ENCODE measurements around the gene GRIN2C. TPM values are rescaled to one million over a fixed set of nuclear protein-coding genes. Genes with fewer than 3 reads are reported as not detected.
A peak's percentile ranks its signal among the peaks of the same experiment; 100 is the strongest.

Gene GRIN2C
- total RNA-seq, 1 donor from 2014 or later: 0.12 TPM

- H3K9me3 Mint-ChIP-seq (ENCODE audit: unreplicated experiment): peaks cover 11% of the 10 kb centered on the region
- H3K27ac Mint-ChIP-seq (ENCODE audit: unreplicated experiment): no peak overlapping the region
- no peak for TF ChIP-seq CTCF (IDR thresholded peaks at IDR 0.05; ENCODE audit: partially characterized antibody, unreplicated experiment)
- peaks cover 23% of the 10 kb centered on the region for H3K27me3 Mint-ChIP-seq (ENCODE audit: unreplicated experiment)
- DNase-seq: peak; percentile 52
- peaks cover 6% of the 10 kb centered on the region for H3K36me3 Mint-ChIP-seq (ENCODE audit: unreplicated experiment)
- H3K4me3 Mint-ChIP-seq (ENCODE audit: unreplicated experiment): peak overlapping the region; percentile 67
- H3K4me1 Mint-ChIP-seq (ENCODE audit: low read depth, unreplicated experiment): peaks cover 2% of the 10 kb centered on the region
These were observed 7.2 kb downstream of the GRIN2C start for GRCh38 chr17:74852237-74853047.

GRCh38 chr17:74851612-74852236 lies 8.0 kb downstream of the GRIN2C start:
- Mint-ChIP-seq H3K27me3 (ENCODE audit: unreplicated experiment) (peaks cover 22% of the 10 kb centered on the region), H3K27ac (ENCODE audit: unreplicated experiment) (no peak overlapping the region), H3K4me3 (ENCODE audit: unreplicated experiment) (no peak overlapping the region), H3K36me3 (ENCODE audit: unreplicated experiment) (peaks cover 6% of the 10 kb centered on the region), H3K9me3 (ENCODE audit: unreplicated experiment) (peaks cover 9% of the 10 kb centered on the region), H3K4me1 (ENCODE audit: low read depth, unreplicated experiment) (peaks cover 2% of the 10 kb centered on the region)
- no peak for TF ChIP-seq CTCF (IDR thresholded peaks at IDR 0.05; ENCODE audit: partially characterized antibody, unreplicated experiment)
- no peak for DNase-seq

- peaks cover 9% of the 10 kb centered on the region for H3K9me3 Mint-ChIP-seq (ENCODE audit: unreplicated experiment)
- peaks cover 2% of the 10 kb centered on the region for H3K4me1 Mint-ChIP-seq (ENCODE audit: low read depth, unreplicated experiment)
- peaks cover 24% of the 10 kb centered on the region for H3K27me3 Mint-ChIP-seq (ENCODE audit: unreplicated experiment)
- no peak for DNase-seq
- H3K4me3 Mint-ChIP-seq (ENCODE audit: unreplicated experiment): peak overlapping the region; percentile 18
- H3K27ac Mint-ChIP-seq (ENCODE audit: unreplicated experiment): no peak overlapping the region
- peaks cover 6% of the 10 kb centered on the region for H3K36me3 Mint-ChIP-seq (ENCODE audit: unreplicated experiment)
- TF ChIP-seq CTCF (IDR thresholded peaks at IDR 0.05; ENCODE audit: partially characterized antibody, unreplicated experiment): no peak
These were observed 8.8 kb downstream of the GRIN2C start for GRCh38 chr17:74850914-74851313.

- Mint-ChIP-seq H3K27me3 (ENCODE audit: unreplicated experiment) (peaks cover 20% of the 10 kb centered on the region), H3K4me1 (ENCODE audit: low read depth, unreplicated experiment) (peaks cover 2% of the 10 kb centered on the region), H3K9me3 (ENCODE audit: unreplicated experiment) (peaks cover 9% of the 10 kb centered on the region), H3K36me3 (ENCODE audit: unreplicated experiment) (peaks cover 6% of the 10 kb centered on the region), H3K27ac (ENCODE audit: unreplicated experiment) (no peak overlapping the region), H3K4me3 (ENCODE audit: unreplicated experiment) (no peak overlapping the region)
- DNase-seq: no peak
- no peak for TF ChIP-seq CTCF (IDR thresholded peaks at IDR 0.05; ENCODE audit: partially characterized antibody, unreplicated experiment)
These were observed 9.4 kb downstream of the GRIN2C start for GRCh38 chr17:74850310-74850709.
